Activated CD8-positive, alpha-beta memory T cell treated with anti-CD3 and anti-CD28 coated beads, Interleukin-2, amount 50 U/mL, for 1 hour (primary cell): ENCODE results near the gene ERFL.
A peak's percentile ranks its signal among the peaks of the same experiment; 100 is the strongest.

Experiments used
- DNase-seq: peaks from one replicate; pipeline ENCODE4 v3.0.0-alpha.2; 2020; ENCODE audit errors: extremely low read depth

Gene ERFL

DNA sequence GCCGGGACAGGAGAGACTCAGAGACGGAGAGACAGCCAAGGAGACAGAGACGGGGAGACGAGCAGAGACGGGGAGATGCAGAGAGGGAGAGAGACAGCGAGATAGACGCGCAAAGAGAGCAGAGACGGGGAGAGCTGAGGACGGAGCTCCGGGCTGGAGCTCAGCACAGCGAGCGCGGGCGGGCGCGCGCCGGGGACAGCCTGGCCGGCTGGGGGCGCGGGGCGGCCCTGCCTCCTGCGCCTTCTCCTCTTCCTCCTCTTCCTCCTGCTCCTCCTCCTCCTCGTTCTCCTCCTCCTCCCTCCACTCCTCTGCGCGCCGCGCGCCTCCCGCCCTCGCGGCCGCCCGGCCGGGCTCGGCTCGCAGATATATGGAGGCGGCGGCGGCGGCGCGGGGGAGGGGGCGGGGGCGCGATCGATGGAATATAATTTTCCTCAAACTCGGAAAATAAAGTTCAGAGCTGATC, at the start of gene ERFL:
ERFL (minus strand) TSS at position 229 of the 463 bp plus-strand sequence. CDS start 15,530 bp downstream, outside the sequence.
- DNase-seq = no peak

DNA sequence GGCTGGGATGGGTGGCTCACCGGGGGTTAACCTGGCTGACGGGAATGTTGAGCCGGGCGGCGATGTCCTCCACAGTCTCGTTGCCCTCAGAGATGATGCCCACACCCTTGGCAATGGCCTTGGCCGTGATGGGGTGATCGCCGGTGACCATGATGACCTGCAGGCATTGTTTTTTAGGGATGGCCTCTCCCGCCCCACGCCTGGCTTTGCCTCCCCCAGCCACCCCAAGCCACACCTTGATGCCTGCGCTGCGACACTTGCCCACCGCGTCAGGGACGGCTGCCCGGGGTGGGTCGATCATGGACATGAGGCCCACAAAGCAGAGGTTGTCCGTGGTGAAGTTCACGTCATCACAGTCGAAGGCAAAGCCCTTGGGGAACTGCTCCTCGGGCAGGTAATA, 49.7 kb upstream of the ERFL start:
- DNase-seq = no peak

DNA sequence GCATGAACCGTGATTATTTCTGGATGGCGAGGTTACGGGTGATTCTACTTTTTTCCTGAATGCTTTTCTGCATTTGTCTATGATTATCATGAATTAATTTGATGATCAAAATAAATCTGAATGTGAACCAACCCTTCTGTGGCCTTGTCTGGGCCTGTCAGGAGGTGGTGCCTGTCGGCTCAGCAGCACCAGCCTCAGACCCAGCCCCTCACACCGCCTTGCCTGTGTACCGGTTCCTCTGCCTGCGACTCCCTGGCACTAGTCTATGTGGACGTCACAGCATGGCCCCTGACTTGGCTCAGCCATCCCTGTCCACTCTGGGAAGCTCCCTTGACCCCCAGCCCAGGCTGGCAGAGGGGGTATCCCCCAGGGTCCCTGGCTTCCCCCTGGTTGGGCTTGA, 46.4 kb upstream of the ERFL start:
- no peak for DNase-seq

DNA sequence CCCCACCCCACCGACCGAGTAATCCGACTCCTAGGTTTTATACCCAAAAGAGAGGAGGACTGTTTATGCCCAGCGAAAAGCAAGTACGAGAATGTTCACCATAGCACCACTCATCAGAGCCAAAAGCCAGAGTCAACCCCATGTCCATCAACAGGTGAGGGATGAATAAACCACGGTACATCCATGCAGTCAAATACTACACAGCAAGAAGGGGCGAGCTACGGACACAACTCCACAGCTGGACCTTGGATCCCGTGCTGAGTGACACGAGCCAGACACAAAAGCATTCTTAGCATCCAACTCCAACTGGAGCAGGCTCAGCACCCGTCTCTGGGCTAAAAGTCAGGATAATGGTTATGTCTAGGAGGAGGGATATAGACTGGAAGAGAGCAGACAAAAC, 43.1 kb upstream of the ERFL start:
- DNase-seq = no peak

DNA sequence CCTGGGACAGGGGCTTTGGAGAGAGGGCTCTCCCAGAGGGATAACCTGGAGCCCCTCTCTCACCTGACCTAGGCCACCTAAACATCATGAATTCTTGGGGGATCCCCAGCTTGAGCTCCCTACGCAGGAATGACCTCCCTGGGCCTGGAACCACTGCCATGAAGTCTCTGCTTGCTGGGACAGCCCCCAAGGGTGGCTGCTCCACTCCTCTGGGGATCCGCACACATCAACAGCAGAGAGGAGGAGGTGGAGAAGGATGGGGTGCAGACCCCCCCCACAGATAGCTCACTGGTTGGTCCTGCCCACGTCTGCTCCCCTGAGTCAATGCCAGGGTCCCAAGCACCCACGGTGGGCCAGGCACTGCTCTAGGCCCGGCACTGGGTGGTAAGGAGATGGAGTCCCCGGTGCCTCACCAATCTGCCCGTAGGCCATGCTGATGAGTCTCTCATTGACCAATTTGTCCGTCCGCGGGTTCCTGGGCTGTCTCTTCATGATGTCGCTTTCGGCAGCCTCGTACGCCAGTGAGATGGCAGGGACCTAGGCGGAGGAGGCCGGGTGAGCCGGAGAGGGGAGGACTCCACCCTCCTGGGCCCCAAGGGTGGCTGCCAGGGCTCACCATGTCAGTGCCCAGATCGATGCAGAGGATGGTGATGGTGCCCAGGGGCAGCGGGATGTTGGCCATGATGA, 41.7 kb upstream of the ERFL start:
- no peak for DNase-seq

DNA sequence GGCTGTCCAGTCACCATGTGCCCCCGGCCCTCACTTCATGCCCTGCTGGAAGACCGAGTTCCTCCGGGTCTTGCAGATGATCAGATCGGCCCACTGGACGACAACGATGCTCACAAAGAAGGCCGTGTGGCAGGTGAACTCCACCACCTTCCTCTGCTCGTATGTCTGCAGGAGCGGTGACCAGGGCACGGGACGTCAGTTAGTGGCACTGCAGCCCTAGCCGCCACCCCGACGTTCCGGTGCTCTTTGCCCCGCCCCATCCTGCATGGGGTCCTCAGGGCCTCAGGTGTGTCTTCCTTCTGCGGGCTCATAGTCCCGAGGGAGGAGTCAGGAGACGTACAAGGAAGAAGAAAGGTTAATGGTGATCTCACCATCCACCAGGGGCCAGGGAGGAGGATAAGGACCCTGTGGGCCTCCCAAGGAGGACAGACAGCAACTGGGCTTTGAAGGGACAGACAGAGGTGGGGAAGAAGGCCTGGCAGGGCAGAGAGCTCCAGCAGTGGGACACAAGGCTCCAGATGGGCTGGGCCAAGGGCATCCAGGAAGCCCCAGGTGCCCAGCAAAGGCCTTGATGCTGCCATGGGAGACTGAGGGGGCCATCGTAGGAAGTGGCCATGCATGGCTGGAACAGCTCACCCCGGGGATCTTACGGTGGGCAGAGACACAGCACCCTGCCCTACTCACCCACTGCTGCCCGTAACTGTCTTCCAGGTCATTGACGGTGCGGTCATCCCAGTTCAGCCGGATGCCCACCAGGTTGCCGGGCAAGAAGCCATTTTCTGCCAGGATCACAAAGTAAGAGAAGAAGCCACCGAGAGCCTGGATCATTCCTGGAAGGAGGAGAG, 40.7 kb upstream of the ERFL start:
- DNase-seq = no peak

DNA sequence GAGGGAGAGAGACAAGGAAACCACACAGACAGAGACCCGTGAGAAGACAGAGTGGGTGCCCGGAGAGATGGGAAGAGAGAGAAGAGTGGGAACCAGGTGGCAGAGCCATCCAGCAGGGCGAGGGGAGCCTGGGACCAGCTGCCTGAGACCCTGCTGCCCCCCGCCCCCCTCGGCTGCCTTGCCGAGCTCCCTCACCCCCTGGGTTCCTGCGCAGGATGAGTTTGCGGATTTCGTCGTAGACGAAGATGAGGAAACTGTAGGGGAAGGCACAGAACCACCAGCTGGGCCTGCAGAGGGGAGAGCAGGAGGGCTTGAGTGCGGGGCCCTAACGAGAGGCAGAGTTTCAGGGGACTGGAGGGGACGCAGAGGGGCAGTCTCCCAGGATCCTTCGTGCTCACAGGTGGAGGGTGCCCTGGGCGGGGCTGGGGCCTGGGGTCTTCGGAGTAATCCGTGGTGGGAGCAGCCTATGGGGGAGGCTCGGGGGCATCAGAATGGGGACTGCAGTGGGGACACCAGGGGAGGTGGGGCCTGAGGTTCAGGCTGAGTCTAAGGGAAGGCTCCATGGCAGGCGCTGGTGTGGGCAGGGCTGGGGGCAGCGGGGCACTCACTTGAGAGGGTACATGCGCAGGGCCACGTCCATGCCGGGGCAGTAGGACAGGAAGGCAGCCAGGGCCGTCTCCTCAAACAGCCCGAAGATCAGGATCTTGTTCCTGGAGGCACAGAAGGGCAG, 39.0 kb upstream of the ERFL start:
- no peak for DNase-seq

DNA sequence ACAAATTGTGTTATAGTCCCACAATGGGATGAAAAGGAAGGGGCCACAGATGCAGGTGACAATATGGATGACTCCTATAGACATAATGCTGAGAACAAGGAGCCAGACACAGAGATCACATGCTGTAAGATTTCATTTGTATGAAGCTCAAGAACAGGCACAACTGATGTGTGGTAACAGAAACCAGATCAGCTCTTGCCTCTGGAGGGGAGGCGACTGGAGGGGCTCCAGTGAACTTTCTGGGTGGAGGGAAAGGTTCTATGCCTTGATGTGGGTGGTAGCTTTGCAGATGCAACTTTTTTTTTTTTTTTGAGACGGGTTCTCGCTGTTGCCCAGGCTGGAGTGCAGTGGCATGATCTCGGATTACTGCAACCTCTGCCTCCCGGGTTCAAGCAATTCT, 36.9 kb upstream of the ERFL start:
- no peak for DNase-seq

DNA sequence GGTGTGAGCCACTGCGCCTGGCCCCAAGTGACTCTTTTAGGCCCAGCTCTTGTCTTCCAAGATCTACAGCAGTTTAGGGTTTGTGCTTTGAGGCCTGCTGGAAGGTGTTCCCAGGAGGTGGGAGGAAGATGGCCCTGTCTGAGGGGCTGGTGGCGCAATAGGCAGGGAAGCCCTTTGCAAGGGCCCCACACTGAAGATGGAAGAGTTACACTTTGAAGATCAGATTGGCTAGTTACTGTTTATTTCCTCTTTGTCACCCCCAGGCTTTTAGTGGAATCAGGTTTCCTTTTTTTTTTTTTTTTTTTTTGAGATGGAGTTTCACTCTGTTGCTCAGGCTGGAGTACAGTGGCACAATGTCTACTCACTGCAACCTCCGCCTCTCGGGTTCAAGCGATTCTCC, 32.7 kb upstream of the ERFL start:
- no peak for DNase-seq

DNA sequence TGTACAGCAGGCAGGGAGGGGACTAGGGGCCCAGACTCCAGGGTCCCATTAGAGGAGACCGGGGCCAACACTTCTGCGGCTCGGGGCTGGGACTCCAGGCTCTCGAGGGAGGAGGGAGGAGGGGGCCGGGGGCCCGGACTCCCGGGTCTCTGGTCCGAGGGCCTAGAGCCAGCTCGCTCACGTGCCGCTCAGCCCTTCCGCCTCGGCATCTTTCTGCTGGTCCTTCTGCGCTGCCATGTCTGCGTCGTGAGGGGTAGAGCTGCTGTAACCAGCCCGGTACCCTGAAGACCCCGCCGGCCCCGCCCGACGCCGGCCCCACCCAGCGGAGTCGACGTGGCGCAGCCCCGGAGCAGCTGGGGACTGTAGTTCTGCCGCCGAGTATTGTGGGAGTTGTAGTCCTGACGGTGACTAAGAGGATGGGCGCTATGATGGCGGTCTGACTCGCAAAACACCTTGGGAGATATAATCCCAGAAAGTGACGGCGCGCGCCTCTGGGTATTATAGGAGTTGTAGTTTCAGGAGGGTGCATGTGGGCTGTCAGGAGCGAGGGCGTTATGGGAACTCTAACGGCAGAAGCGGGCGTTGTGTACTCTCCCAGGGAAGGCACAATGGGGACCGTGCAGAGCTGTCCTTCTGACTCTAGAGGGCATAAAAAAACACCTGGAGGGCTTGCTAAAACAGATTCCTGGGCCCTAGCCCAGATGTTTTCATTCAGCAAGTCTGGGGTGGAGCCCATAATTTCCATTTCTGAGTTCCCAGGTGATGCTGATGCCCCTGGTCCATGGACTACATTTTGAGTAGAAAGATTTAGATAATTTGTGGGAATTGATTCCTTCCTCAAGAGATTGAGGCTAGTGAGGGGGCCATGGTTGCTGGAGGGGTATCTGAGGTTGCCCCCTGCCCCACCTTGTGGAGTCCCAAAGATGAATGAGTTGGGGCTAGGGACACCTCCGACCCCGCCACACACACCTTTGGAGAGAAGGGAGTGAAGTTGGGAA, 31.1 kb upstream of the ERFL start, which contains the start of gene RABAC1:
RABAC1 (minus strand) TSS at position 266 of the 998 bp plus-strand sequence; CDS start at position 237, 29 bp downstream.
- peak; percentile 56 for DNase-seq

DNA sequence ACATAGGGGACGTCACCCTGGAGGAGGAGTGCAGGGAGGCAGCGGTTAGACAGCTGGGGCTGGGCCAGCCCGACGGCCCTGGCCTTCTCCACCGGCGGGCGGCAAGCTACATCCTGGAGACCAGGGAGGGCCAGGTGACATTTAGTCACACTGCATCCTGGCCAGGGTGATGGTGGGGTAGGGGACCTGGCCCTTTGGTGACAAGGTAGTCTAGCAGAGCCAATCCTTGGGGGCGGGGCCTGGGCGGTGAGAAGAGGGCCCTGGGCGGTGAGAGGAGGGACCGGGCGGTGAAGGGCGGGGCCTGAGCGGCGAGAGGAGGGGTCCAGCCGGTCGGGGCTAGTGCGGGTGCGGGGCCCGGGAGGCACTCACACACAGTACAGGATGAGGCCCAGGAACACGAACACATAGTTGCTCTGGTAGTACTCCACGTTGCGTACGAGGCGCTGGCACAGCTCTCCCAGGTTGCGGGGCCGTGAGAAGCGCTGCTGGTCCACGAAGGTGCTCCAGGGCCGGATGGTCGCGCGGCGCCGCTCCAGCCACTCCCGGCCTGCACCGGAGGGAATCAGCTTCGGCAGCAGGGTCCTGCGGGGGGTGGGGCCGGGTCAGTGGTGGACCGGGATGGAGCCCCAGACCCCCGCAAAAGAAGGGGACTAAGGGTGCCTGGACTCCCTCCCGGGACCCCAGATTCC, 30.3 kb upstream of the ERFL start:
- peak; percentile 45 for DNase-seq

DNA sequence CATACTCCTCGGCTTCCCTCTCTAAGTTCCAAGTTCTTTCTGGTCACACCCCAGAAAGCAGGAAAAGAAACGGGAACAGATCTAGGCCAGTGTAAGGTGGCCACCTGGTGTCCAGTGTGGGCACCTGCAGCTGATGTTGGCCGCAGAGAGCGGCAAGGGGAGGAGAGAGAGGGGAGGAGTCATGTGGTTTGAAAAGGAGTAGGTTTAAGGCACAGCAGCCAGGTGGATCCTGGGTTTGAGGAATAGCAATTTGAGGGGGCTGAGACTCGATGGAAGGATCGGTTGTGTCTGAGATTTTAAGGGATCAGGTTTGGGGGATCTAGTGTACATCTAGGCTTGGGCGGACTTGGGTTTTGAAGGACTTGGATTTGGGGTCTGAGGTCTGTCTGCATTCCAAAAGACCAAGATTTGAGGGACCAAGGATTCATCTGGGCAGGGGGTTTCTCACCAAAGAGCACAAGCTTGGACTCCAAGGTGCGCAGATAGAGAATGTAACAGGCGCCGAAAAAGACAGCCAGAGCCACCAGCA, 29.7 kb upstream of the ERFL start:
- DNase-seq = no peak

DNA sequence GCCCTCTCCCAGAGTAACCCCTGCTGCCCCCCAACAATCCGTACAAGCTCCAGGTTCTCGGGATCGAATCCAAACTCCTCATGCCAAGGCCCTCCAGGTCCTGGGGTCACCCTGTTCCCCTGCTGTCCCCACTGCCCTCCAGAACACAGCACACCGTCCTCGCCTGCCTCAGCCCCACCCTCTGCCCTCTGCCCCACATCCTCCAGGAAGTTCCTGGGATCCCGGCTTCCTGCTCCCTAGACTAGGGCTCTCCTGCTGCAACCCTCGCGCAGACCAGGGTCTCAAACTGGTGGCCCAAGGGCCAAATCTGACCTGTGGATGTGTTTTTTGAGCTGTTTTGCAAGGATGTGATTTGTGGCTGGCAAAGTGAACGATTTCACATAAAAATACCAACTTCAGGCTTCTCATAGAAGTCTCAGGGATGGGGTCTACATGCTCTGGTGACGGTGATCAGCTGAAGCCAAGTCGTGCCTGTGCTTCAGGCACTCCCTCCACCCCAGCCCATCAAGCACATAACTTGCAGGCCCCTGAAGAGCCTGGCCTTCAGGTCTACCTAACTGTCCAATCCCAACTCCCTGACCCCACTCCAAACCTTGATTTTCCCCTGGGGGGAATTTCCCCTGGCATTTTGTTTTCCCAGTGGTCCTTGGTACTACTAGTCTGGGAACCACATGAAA, 29.1 kb upstream of the ERFL start:
- DNase-seq = no peak

DNA sequence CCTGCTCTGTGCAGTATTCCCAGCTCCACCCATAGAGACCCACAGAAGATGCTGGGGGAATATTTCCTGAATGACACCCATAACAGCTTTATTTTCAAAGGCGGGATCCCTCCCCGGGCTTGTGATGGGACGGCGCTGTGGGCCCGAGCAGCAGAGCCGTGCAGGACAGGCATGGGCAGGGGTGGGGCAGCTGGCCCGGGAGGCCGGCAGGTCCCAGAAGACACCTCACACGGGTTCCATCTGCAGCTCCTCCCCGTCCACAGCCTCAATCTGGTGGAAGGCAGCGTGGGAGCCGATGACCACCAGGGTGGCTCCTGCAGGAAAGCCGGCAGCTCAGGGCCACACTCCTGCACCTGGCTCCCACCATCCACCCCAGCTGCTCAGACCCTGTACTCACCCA, 28.4 kb upstream of the ERFL start:
- DNase-seq = no peak

DNA sequence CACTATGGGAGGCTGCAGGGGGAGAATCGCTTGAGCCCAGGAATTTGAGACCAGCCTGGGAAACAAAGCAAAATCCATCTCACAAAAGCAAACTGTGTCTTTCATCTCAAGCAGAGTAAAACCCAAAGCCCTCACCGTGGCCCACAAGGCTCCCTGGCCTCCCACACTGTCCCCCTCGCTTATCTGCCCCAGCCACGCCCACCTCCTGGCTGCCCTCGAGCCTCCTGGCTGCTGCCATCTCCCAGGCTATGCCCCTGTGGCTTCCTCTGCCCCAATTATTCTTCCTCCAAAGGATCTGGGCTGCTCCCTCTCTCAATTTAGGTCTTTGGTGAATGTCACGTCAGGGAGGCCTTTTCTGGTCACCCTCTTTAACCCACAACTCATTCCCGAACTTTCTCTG, 27.3 kb upstream of the ERFL start:
- no peak for DNase-seq

DNA sequence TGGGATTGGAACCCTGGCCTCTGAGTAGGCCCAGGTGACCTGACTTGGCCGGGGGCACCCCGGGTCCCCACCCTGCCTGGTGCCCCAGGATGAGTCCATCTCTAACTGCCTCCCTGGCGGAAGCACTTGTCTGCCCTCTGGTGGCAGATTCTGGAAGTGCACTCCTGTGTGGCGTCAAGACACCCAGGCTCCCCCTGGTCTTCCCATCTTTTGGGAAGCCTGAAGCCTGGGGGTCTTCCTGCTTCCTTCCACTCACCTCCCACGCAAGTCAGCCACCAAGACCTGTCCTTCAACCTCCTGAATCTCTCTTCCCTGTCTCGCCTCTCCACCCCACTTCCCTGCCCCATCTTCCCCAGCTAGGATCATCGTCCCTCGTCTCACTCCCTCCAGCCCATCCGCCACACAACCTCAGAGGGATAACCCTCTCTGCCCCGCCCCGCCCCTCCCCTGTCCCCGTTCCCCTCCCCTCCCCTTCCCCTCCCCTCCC, 23.5 kb upstream of the ERFL start:
- DNase-seq = no peak

DNA sequence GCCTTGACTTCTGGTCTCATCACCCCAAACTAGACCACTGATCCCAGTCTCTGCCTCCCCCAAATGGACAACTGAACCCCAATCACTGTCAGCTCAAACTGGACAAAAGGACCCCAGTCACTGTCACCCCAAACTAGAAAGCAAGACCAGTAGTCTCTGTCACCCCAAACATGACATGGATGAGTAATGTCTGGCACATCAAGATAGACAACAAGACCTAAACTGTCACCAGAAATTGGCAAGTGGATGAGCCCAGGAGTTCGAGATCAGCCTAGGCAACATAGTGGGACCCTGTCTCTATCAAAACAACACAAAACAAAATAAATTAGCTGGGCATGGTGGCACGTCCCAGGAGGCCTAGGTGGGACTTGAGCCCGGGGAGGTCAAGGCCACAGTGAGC, 18.8 kb upstream of the ERFL start:
- DNase-seq = no peak

DNA sequence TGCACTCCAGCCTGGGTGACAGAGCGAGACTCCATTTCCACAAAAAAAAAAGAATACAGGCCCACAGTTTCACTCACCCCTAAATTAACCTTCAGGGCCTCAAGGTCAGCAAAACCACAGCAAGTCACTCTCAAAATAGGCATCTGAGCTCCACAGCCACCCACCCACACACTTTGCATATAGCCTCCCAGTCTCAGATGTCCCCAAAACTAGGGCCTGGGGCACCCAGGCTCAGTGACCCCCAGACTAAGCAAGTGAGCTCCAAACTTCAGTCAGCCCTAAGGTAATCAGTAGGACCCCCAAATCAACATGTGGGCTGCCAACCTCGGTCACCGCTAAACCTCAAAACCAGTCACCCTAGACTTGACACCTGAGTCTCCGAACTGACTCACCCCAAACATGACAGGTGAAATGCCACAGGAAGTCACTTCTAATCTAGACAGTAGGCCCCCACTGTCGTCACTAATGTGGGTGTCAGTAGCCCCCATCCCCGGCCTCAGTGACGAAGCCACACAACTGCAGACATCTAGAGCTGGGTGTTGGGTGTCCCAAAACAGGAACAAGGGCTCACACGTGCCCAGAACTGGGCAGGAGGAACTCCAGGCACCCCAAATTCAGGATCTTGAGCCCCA, 17.0 kb upstream of the ERFL start:
- peak; percentile 97 for DNase-seq

DNA sequence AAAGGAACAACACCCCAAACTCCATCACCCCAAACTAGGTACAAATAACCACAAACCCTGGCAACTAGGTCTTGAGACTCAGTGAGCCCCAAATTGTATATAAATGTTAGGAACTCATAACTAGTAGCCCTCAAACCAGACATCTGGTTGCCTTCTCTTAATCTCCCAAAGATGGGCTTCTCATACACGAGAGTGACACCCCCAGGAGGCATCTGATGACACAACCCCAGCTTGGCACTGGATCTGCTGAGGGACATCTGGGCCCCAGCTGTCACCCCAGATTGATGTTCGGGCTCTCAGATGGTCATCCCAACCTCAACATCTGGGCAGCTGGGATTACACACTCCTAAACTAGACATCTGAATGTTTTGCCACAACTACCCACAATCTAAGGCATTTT, 16.1 kb upstream of the ERFL start:
- DNase-seq = no peak
